HepG2 (cell line): ENCODE measurements around the gene API5. TPM values are rescaled to one million over a fixed set of nuclear protein-coding genes. Genes with fewer than 3 reads are reported as not detected.

Experiments
- ATAC-seq: fragments of 200-7000 bp; cut with Tn5 transposase; 3 replicates; pipeline ENCODE4 v1.9.1; 2020; ENCODE audit warnings: mild to moderate bottlenecking, moderate library complexity
- BruUV-seq: library from RNA; stranded (reverse); fragments of 400-500 nt; replicated peaks from 2 replicates; lab custom pipeline; 2021; lab: Mats Ljungman, UMichigan
- CTCF ChIA-PET: fragments of 300-600 bp; formaldehyde crosslinking; extraction: SDS; loops from one replicate; lab custom pipeline; 2021; ENCODE audit warnings: low total read pairs, inconsistent platforms, low intra/inter-chr PET ratio; lab: Yijun Ruan, JAX
- POLR2A ChIA-PET: fragments of 350-600 bp; sonication (Branson Sonifier 250); formaldehyde crosslinking; loops from one replicate; lab custom pipeline; 2020; ENCODE audit warnings: antibody characterized with exemption, inconsistent platforms; lab: Yijun Ruan, JAX
- DNase-seq: peaks from one replicate; pipeline ENCODE4 v3.0.0-alpha.2; 2015; ENCODE audit warnings: low spot score
- FAIRE-seq: peaks from 3 replicates; lab custom pipeline; 2011; peaks lifted over from hg19 to GRCh38; lab: Jason Lieb, UNC
- H2AFZ ChIP-seq: one replicate; pipeline ENCODE4 v1.6.1; 2011; ENCODE audit warnings: low read length, inconsistent platforms
- H3K27ac ChIP-seq: fragments of 300-600 bp; 3 replicates; pipeline ENCODE4 v1.8.0; 2011; ENCODE audit warnings: mixed run types, mild to moderate bottlenecking, mixed read lengths, low read length, inconsistent platforms; ENCODE audit not compliant: insufficient read depth; ENCODE audit errors: extremely low read length
- H3K27me3 ChIP-seq, 2 experiments: fragments of 200-600 bp in 1 of 2; 2 replicates in 1 of 2; 3 replicates in 1 of 2; pipeline versions ENCODE4 v1.6.0 to v1.8.0; 2011; ENCODE audit warnings: low read length in 2 of 2, mild to moderate bottlenecking in 2 of 2, moderate library complexity in 2 of 2, inconsistent platforms in 1 of 2; ENCODE audit not compliant: insufficient read depth in 2 of 2, control insufficient read depth in 1 of 2
- H3K36me3 ChIP-seq, 2 experiments: fragments of 200-600 bp in 1 of 2; replicated peaks in 1 of 2; 2 replicates in 1 of 2; 3 replicates in 1 of 2; pipeline versions ENCODE4 v1.5.1 to v1.8.0; 2011; ENCODE audit warnings: low read length in 2 of 2, inconsistent platforms in 1 of 2; ENCODE audit not compliant: insufficient read depth in 2 of 2, control insufficient read depth in 1 of 2
- H3K4me1 ChIP-seq: 2 replicates; pipeline ENCODE4 v1.5.1; 2012; ENCODE audit warnings: low read length, inconsistent platforms; ENCODE audit not compliant: insufficient read depth
- H3K4me2 ChIP-seq: 2 replicates; pipeline ENCODE4 v1.6.0; 2011; ENCODE audit warnings: low read depth, low read length, inconsistent platforms
- H3K4me3 ChIP-seq, 3 experiments: fragments of 200-600 bp in 1 of 3; sonication (generic), shearing (Covaris generic) in 1 of 3; replicated peaks in 1 of 3; 2 replicates each; pipeline ENCODE4 v1.5.1; 2011 to 2016; ENCODE audit warnings: low read length in 3 of 3, inconsistent platforms in 2 of 3, low read depth in 2 of 3, mild to moderate bottlenecking in 2 of 3, control low read depth in 1 of 3, mixed read lengths in 1 of 3; ENCODE audit not compliant: insufficient read depth in 1 of 3
- H3K79me2 ChIP-seq: one replicate; pipeline ENCODE4 v1.6.1; 2011; ENCODE audit warnings: low read length, inconsistent platforms; ENCODE audit not compliant: insufficient read depth
- H3K9ac ChIP-seq: 2 replicates; pipeline ENCODE4 v1.6.0; 2011; ENCODE audit warnings: mild to moderate bottlenecking, low read depth, low read length, inconsistent platforms; ENCODE audit not compliant: insufficient read depth
- H3K9me3 ChIP-seq: 2 replicates; pipeline ENCODE4 v1.5.1; 2012; ENCODE audit warnings: mild to moderate bottlenecking, low read length
- H4K20me1 ChIP-seq: 2 replicates; pipeline ENCODE4 v1.6.0; 2011; ENCODE audit warnings: inconsistent platforms, mild to moderate bottlenecking, low read length, moderate library complexity; ENCODE audit not compliant: insufficient read depth
- CREB3 ChIP-seq: sonication (generic); formaldehyde crosslinking; IDR thresholded peaks from 2 replicates; pipeline ENCODE4 v1.5.0; 2020; ENCODE audit warnings: missing genetic modification reagents
- DNMT1 ChIP-seq: sonication (generic); formaldehyde crosslinking; IDR thresholded peaks from 2 replicates; pipeline ENCODE4 v1.5.1; 2020; ENCODE audit warnings: mild to moderate bottlenecking, missing genetic modification reagents
- FOXA3 ChIP-seq: IDR thresholded peaks from 2 replicates; pipeline ENCODE4 v1.6.1; 2016; ENCODE audit warnings: missing genetic modification reagents, missing compliant biosample characterization
- HOMEZ ChIP-seq: IDR thresholded peaks from 2 replicates; pipeline ENCODE4 v1.6.1; 2016; ENCODE audit warnings: low read depth
- ISX ChIP-seq: sonication (generic); formaldehyde crosslinking; conservative IDR thresholded peaks from 2 replicates; pipeline ENCODE4 v1.5.0; 2020; ENCODE audit warnings: missing genetic modification reagents
- MXD3 ChIP-seq: IDR thresholded peaks from 2 replicates; pipeline ENCODE4 v1.6.1; 2016; ENCODE audit warnings: mild to moderate bottlenecking, missing biosample characterization, missing genetic modification reagents
- PAX8 ChIP-seq: sonication (generic); formaldehyde crosslinking; IDR thresholded peaks from 2 replicates; pipeline ENCODE4 v1.8.0; 2022; ENCODE audit warnings: mild to moderate bottlenecking, missing genetic modification reagents, borderline replicate concordance
- PBX3 ChIP-seq: sonication (generic); formaldehyde crosslinking; IDR thresholded peaks from 2 replicates; pipeline ENCODE4 v1.8.1; 2023; ENCODE audit warnings: missing genetic modification reagents, inconsistent platforms, borderline replicate concordance
- TRAFD1 ChIP-seq: sonication (generic); formaldehyde crosslinking; IDR thresholded peaks from 2 replicates; pipeline ENCODE4 v1.5.1; 2020; ENCODE audit warnings: missing genetic modification reagents, mild to moderate bottlenecking, borderline replicate concordance
- ZBTB42 ChIP-seq: sonication (generic); formaldehyde crosslinking; IDR thresholded peaks from 2 replicates; pipeline ENCODE4 v1.5.0; 2020; ENCODE audit warnings: mild to moderate bottlenecking, missing genetic modification reagents
- ZNF234 ChIP-seq: sonication (generic); formaldehyde crosslinking; conservative IDR thresholded peaks from 2 replicates; pipeline ENCODE4 v1.5.1; 2020; ENCODE audit warnings: mild to moderate bottlenecking, missing genetic modification reagents
- ZNF264 ChIP-seq: sonication (generic); formaldehyde crosslinking; IDR thresholded peaks from 2 replicates; pipeline ENCODE4 v1.4.0; 2020; ENCODE audit warnings: missing genetic modification reagents
- ZNF34 ChIP-seq: sonication (generic); formaldehyde crosslinking; IDR thresholded peaks from 2 replicates; pipeline ENCODE4 v1.4.0; 2020; ENCODE audit warnings: mild to moderate bottlenecking, missing genetic modification reagents, borderline replicate concordance
- ZNF550 ChIP-seq: sonication (generic); formaldehyde crosslinking; IDR thresholded peaks from 2 replicates; pipeline ENCODE4 v1.4.0; 2020; ENCODE audit warnings: mild to moderate bottlenecking, missing genetic modification reagents, borderline replicate concordance
- ZUFSP ChIP-seq: sonication (generic); formaldehyde crosslinking; IDR thresholded peaks from 2 replicates; pipeline ENCODE4 v1.9.0; 2021; ENCODE audit warnings: missing genetic modification reagents, mild to moderate bottlenecking, borderline replicate concordance
- WGBS: methylation state at CpG from one replicate; pipeline ENCODE4 v1.1.6; 2017; ENCODE audit warnings: low lambda C conversion rate; 5-methylcytosine and 5-hydroxymethylcytosine counted together
- in situ Hi-C: cut with HindIII; loops from 2 replicates; pipeline ENCODE4 v1.10.0; 2017; ENCODE audit warnings: low pct_unique_long_range_greater_than_20kb; ENCODE audit not compliant: extremely low pct_ligation_motif_present
- intact Hi-C: fragments of 100-400 bp; cut with micrococcal nuclease; formaldehyde crosslinking; loops from one replicate; pipeline ENCODE4 v1.10.0; 2022; ENCODE audit not compliant: unreplicated experiment
- polyA plus RNA-seq, 8 experiments: library from polyadenylated mRNA; depleted of rRNA in 3 of 8; stranded (reverse) in 7 of 8; unstranded in 1 of 8; fragments of >200 nt; fragmentation: Illumina TruSeq in 4 of 8; extraction: Trizol in 4 of 8; gene quantifications; 2 replicates each; pipeline versions ENCODE4 v1.2.1 to v1.2.3, GENCODE V29; 2011 to 2016; ENCODE audit warnings: low read depth in 4 of 8, missing spikeins in 1 of 8, mixed read lengths in 1 of 8; ENCODE audit not compliant: insufficient read depth in 1 of 8
- total RNA-seq, 5 experiments: library from RNA; depleted of rRNA; stranded (reverse); fragments of >200 nt; fragmentation: Illumina TruSeq; extraction: Trizol; gene quantifications; 2 replicates each; pipeline ENCODE4 v1.2.3, GENCODE V29; 2016; ENCODE audit warnings: low read depth in 1 of 5

The API5 gene
- total and polyA plus RNA-seq, 2 of the 13 experiments (the other 11 are each of a cell fraction or from before 2014, with no cell fraction given), result 21.6 to 59.0 TPM

GRCh38 chr11:43392713-43393112, 80.9 kb downstream of the API5 start (continued):
- TF ChIP-seq HOMEZ (CRISPR knock-in tag), result no peak
- no peak for TF ChIP-seq ISX (CRISPR knock-in tag)
- no peak for TF ChIP-seq ZNF550
- TF ChIP-seq ZNF34 (CRISPR knock-in tag), result no peak
- TF ChIP-seq, all 625 proteins: peak for 0

GRCh38 chr11:43393765-43394355, 82.1 kb downstream of the API5 start:
- CTCF ChIA-PET, result no interaction called here
- TF ChIP-seq CREB3 (CRISPR knock-in tag) (no peak), ZBTB42 (no peak), TRAFD1 (CRISPR knock-in tag) (no peak), DNMT1 (no peak), ZNF264 (no peak), PBX3 (CRISPR knock-in tag) (no peak), ZNF234 (CRISPR knock-in tag) (no peak), PAX8 (CRISPR knock-in tag) (no peak), FOXA3 (CRISPR knock-in tag) (no peak), MXD3 (CRISPR knock-in tag) (no peak), ISX (CRISPR knock-in tag) (no peak), ZUFSP (CRISPR knock-in tag) (no peak)
- no peak for DNase-seq
- in situ Hi-C loops (no loop called here), intact Hi-C loops (no loop called here)
- FAIRE-seq, result no peak
- H3K27ac ChIP-seq, result no peak overlapping the region
- H3K4me1 ChIP-seq, result no peaks in the 10 kb centered on the region
- no peak for ATAC-seq
- no peak overlapping the region for H3K4me3 ChIP-seq
- no peak overlapping the region for H2AFZ ChIP-seq
- H3K9ac ChIP-seq, result no peak overlapping the region
- H3K4me2 ChIP-seq, result no peak overlapping the region
- no peaks in the 10 kb centered on the region for H3K9me3 ChIP-seq
- H3K79me2 ChIP-seq, result no peaks in the 10 kb centered on the region
- no peaks in the 10 kb centered on the region for H3K27me3 ChIP-seq
- POLR2A ChIA-PET, result no interaction called here
- WGBS, result 100% methylated on average over 2 of the region's 2 CpGs
- peaks cover 21 to 64% of the 10 kb centered on the region in 2 experiments for H3K36me3 ChIP-seq
- BruUV-seq, result no TSS peak
- H4K20me1 ChIP-seq, result no peaks in the 10 kb centered on the region
